Stimulated activated CD8-positive, alpha-beta memory T cell treated with anti-CD3 and anti-CD28 coated beads, Interleukin-4, amount 100 ng/mL, for 48 hours (primary cell): ENCODE results near the gene MAD1L1.
"Not testable (repeated sequence)": the region's sequence is repeated elsewhere in the genome, so short reads cannot be mapped to it uniquely, and the experiment has no call there.

Source experiments
- DNase-seq: peaks from one replicate; pipeline ENCODE4 v3.0.0-alpha.2; 2020

Gene MAD1L1

DNA sequence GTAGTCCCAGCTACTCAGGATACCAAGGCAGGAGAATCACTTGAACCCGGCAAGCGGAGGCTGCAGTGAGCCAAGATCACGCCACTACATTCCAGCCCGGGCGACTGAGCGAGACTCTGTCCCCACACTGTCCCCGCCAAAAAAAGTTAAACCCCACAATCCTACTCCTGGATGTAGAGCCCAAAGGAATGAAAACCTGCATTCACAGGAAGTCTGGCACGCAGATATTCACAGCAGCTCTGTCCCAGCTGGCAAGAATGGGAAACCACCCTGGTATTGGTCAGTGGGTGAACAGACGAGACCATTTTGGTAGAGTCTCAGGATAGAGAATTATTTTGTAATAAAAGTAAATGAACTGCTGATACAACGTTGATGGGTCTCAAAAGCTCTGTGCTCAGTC is 225.2 kb downstream of the MAD1L1 start:
- no peak for DNase-seq

DNA sequence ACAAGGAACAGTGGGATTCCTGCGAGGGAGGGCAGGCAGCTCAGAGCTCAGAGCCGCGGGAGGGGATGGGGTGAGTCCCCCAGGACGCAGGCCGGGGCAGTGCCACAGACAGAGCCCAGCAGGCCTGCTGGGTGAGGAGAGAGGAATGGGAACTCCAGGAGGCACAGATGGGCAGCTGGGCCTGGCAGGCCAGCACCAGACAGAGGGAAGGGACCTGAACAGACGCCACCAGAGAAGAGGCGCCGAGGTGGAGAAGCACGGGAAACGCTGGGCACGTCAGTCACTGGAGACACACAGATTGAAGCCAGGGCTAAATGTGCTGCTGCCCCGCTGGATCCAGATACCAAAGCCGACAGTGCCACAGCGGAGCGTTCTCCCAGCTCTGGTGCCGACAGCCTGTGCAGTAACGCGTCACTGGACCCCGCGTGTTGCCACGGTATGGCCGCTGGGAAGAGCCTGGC is 225.8 kb downstream of the MAD1L1 start:
- no peak for DNase-seq

DNA sequence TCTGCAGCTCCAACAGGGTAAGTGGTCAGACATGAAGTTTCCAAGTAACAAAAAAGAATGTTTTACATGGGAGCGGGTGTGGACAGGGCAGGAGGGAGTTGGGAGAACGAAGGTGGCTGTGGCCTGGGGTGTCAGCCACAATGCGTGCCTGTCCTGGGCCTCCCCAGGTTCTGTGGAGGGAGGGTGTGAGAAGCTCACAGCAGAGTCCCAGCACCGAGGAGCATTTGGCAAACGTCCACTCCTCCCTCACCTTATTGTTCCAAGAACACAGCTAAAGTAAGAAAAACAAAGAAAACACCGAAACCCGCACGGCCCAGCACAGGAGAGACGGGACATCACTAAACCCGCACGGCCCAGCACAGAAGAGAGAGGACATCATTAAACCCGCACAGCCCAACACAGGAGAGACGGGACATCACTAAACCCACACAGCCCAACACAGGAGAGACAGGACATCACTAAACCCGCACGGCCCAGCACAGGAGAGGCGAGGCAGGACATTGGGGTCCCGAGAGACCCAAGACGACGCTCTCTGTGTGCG is 226.4 kb downstream of the MAD1L1 start:
- DNase-seq = no peak

DNA sequence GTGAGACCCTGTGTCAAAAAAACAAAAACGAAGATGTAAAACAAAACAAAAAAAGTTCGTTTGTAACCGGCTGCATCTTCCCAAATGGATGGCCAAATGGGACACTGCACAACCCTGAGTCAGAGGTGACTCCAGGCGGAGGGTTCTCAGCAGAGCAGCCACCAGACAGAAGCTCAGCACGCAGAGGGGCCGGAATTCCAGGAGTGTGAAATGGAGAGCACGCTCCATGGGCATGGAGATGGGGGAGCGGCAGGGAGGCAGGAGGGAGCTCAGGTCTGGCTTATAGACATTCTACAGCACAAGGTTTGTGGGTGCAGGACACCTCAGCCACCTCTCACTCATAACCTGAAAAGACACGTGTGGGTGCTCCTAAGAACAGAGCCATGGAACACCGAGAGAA is 227.0 kb downstream of the MAD1L1 start:
- DNase-seq = no peak

DNA sequence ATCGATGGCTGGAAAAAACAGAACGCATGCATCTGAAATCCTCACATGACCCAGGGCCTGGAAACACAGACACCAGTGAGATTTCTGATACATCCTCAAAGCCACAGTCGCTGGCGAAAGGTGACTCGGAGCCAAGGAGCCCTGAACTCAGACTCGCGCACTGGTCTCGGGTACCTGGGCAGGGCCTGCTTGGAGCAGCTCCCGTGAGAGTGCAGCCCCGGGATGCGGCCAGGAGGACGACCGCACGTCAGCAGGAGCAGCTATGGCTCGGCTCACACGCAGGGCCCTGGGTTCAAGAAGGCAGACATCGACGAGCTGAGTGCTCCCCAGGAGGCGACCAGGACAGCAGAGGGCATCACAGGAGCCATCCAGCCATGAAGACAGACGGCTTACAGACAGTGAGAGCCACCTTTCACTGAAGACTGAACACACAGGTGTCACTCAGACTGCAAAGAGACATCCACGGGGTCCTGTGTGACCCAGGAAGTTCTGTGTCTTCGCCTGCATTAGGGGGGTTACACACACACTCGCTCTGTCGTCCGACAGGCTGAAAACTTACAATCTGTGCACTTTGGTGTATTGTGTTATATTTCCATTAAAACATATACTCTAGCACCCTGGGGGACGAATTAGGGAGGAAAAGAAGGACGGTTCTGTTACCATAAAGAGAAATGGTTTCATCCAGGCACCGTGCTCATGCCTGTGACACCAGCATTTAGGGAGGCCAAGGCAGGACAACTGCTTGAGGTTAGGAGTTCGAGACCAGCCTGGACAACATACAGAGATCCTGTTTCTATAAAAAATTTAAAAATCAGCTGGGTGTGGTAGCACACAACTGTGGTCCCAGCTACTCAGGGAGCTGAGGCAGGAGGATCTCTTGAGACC is 227.7 kb downstream of the MAD1L1 start:
- DNase-seq = no peak

DNA sequence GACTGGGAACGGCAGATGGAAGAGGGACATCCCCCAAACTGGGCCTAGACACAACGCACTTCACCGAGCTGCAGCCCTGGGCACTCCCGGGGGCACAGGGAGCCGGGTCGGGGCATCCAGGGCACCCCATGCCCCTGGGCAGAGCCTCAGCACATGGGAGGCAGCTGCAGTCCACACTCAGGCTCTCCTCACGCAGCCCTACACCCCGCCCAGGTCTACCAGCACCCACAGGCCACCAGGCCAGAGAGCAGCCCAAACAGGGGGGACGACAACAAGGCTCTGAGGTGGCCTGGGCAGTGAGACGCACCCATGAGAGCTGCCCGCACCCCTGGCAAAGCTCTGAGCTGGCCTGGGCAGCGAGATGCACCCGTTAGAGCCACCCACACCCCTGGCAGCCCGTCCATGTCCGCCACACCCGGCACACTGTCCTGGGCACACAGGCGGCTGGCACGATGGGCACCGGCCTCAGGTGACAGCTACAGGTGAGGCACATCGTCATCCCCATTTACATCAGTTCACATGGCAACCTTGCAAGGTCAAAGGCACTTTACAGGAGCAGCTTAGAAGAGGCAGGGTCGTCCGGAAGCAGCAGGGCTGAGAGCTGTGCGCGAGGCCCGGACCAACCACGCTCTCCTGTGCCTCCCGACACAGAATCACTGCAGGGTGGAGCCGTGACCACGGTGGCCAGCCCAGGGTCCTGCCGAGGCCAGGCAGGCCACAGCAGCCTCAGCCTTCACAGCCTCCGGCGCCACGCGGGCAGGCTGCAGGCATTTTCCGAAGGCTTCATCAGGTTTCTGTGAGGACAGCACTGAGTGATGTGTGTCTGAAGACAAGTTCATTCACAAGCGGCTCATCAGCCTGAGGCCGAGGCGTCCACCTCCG is 228.6 kb downstream of the MAD1L1 start:
- no peak for DNase-seq

DNA sequence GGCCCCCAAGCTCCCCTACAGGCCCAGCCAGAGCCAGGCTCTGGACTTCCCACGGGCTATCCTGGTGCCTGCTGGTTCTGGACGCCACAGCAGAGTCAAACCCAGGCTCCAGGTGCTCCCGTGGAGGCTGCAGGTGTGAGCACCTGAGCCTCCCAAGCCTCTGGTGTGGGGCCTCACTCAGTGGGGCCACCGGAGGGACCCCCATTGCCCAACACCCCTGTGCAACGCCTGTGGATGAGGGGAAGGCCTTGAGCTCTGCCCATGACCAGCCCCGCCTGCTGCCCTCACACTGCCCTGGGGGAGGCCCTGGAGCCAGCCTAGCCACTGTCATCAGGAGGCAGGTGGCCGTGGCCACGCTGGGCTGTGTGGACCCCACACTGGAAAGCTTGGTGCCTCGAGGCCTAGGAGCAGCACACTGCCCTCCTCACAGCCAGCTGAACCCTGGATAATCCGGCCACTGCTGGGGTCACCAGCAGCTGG is 229.3 kb downstream of the MAD1L1 start:
- DNase-seq = no peak

DNA sequence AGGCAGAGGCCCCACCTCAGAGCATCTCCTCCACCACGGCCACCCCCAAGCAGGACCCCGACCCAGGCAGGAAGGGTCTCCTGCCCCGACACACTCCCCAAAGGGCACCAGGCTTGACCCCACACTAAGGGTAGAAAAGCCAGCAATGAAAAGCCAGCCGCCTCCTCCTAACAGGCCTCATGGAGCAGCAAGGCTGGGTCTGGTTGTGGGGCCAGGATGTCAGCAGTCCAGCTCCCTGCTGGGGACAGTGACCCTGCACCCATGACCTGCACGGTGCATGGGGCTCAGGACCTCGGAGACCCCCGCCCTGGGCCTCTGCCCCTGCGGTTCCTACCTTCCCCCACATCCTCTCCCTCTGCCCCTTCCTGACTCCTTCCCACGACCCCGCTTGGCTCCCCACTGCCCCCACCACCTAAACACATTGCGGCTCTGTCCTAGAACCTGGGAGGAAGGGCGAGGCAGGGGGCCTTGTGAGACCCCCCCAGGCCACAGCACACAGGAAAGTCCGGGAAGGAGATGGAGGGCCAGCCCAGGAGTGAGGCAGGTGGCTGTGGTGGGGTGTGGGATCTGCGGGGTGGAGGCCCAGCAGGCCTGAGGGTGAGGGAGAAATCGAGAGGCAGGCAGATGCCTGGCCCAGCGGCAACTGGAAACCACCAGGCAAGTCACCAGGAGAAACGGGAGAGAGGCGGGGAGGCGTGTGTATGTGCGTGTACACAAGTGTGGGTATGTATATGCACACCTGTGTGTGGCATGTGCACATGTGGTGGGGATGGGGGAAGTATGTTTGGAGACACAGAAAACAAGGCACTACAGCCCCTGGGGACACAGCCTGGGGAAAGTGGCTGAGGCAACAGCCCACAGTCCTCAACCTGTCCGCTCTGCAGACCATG is 229.9 kb downstream of the MAD1L1 start:
- DNase-seq = no peak

DNA sequence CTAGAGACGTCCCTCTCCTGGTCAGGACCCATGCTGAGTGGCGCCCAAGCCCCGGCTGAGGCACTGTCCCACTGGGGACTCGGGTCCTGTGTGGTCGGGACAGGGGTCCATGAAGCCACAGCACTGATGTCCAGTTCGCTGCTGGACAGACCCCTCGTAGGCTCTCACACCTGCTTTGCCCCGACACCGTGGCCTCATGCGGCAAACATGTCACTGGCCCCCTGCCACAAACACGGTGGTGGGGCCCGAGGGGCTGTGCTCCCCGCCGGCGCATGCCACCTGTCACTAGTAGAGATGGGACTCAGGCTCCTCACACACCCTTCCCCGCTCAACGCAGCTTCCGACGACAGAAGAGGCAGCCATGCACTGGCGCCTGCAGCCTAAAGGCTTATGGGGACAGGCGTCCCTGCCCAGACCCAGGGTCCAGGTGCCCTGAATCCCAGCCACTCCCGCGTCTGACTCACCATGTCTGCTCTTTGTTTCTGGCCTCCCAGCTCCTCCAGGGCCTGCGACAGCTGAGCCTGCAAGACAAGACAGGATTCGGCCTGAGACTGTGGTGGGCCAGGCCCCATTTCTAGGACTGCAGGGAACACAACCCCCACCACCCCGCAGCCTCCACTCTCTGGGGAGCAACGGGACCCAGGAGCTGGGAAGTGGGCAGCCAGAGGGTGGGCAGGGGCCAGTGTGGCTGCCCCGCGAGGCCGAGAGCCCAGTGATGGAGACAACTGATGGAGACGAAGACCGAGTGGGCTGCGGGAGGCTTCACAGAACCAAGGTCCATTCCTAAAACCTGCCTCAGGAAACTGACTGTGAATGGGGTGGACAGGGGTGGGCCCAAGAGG is 230.9 kb downstream of the MAD1L1 start:
- no peak for DNase-seq

DNA sequence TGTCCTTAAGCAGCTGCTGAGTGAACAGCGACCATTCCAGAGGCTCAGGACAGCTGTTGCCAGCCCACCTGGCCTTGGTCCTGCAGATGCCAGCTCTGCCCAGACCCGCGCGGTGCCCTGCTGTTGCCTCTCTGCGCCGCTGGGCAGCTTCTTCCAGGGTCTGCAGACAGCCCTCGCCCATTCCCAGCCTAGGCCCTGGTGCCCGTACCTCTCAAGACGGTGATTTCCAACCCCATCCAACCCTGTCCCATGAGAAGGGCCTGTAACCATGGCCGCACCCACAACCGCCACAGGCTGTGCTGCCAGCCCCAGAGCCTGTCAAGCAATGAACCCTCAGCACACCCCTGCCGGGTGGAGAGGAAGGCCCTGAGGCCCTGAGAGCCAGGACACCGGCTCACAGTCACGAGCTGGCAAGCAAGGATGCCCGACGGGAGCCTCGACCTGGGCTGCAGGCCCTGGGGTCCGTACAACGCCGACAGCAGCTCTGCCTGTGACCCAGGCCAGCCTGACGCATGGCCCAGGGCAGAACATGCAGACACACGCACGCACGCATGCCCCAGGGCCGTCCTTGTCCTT is 231.9 kb downstream of the MAD1L1 start:
- DNase-seq = no peak

DNA sequence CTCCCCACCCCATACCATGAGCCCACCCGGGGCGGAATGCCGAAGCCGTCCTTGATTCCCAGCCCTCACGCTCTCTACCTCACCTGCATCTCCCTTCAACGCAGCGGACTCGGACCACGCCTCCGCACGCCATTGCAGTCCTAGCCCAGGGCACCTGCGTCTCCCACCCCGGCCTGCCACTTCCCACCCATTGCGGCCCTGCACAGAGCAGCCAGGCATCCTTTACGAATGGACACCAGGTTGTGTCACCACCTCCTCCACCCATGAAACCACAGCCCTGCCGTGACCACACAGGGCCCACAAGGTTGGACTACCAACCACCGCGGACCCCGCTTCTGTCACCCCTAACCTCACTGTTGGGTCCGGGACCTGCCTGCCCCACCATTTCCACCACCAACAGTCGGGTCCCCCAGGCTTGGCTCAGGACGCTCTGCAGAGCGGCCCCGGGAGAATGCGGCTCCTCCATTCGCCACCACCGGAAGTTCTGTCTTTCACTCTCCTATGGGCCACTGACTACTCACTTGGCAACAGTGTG is 232.5 kb downstream of the MAD1L1 start:
- no peak for DNase-seq

DNA sequence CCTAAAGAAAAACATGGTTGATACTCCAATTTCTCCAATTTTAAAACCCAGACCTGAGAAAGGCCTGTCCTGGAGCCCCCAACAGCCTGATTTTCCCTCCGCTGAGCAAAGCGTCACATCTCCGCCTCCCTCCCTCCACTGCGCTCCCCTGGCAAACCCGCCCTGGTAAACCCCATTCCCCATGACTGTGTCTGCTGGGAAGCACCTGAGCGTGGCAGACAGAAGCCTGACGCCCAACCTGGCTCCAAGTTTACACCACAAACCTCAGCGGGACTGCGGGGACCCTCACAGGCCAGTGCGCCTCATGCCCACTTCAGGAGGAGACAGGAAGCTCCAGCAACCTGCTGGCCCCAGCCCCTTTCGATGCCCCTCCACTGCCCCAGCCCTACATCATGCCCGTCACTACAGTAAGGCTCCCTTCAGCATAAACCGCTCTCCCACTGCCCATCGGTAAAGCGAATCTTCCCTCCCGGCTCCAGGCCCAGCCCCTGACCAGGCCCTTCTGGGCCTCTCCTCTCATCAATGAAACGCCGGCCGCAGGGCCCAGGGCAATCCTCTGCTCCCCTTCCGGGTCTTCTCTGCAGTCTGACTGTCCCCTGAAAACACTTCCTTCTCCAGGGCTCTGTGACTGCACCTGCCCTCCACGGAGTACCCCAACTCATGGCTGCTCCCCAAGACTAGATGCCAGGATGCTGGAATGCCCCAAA is 233.3 kb downstream of the MAD1L1 start:
- DNase-seq = no peak

DNA sequence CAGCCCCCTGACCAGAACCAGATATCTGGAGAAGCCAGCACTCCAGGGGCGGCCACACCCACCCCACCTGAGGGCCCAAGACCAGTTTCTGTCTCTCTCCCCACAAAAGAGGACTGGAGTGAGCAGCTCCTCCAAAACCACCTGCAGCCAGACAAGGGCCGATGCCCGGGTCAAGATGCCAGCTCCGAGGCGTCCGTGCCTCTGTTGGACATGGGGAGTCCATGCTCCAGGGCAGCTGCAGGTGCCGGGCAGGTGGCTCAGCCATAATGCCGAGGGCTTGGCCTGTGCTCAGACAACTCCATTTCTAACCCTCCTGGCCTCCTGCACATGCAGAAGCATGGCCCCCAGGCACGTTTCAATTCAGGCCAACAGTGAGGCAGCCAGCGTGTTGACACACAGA is 234.6 kb downstream of the MAD1L1 start:
- no peak for DNase-seq

DNA sequence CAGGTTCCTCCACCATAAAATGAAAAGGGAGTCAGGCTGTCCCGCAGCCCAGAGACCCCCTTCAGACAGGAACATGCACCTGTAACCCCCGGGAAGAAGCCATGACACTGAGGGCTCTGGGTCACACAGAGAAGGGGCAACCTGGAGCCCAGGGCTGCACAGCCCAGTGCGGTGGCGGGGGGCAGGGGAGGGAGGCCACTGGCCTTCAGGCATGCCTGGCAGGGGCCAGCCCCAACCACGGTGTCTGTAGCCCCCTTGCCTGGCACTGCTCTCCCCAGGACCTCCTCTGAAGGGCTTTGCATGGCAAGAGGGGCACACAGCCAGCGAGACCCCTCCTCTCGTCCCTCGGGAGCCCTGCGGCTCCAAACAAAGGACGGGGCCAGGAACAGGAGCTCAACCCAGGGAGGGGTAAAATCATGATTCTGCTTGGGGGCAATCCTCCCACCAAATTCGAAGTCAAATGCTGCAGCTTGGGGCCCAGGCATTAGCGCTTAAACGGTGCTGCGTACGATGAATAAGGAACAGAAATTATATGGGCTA is 235.1 kb downstream of the MAD1L1 start:
- DNase-seq = no peak

DNA sequence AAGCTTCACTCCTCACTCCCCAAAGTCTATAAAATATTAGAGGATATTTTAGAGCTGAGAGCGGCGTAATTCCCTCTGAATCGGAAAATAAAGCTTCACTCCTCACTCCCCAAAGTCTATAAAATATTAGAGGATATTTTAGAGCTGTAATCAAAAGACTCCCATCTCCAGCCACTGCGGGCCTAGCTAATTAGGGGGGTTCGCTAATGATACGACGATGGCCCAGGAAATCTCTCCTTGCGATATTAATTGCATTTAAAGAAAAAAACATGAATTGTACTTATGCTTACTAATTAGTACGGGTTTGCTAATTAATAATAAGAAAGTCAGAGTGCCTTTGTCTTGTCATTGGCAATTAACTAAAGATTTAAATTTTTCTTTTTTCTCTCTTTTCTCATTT is 235.9 kb downstream of the MAD1L1 start:
- DNase-seq = no peak

DNA sequence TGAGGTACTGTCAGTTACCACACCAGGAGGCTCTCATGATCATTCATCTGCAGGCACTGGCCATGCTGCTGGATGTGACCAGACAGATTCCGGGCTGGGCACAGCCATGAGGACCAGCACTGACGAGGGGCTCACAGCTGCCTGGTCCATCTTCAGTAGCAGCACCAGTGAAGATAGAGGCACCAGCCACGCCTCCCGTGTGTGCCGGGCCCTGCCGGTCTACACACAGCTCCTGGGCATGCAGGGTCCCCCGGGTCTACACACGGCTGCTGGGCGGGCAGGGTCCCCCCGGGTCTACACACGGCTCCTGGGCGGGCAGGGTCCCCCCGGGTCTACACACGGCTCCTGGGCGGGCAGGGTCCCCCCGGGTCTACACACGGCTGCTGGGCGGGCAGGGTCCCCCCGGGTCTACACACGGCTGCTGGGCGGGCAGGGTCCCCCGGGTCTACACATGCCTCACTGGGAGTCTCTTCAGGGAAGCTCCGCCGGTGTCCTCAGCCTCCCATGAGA is 236.8 kb downstream of the MAD1L1 start:
- not testable (repeated sequence) for DNase-seq

DNA sequence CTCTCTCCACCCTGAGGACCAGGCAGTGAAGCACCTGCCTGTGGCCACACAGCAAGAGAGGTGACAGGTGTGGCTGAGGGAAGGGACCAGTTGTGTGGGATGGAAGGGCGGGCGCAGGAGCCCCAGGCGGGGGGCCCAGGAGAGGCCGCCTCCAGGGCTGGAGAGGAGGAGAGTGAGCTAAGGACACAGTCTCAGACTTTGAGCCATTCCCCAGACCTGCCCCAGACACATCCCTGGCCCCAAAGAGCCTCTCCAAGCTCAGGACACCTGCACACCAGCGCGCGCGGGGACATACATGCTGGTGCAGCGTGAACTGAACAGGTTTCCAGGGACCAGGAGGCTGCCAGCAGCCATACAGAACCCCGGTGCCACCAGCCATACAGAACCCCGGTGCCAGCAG is 237.3 kb downstream of the MAD1L1 start:
- DNase-seq = no peak

DNA sequence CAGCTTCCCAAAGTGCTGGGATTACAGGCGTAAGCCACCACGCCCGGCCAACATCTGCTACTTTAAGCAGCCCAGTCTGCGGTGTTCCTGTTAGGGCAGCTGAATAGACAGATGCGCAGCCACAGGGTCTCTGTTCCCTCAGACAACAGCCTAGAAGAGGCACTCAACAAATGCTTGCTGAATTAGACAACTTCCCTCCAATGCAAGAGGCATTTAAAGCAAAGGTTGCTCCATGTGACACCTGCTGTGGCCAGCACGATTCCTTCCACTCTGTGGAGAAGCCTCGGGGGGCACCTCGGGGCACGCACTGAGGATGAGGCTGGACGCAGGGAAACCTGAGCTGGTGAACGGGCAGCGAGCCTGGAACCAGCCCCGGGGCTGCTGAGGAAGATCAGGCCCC is 237.8 kb downstream of the MAD1L1 start:
- no peak for DNase-seq
